ENCODE data around the gene TEX44.

GRCh38 chr2:231554327-231554726, 38.3 kb upstream of the TEX44 start:
- TF ChIP-seq MAX (IDR thresholded peaks at IDR 0.05), result no peak
- no peak for TF ChIP-seq SRF (IDR thresholded peaks at IDR 0.05; ENCODE audit: low read depth)
- TF ChIP-seq YY1 (IDR thresholded peaks at IDR 0.05; ENCODE audit: extremely low read depth, insufficient replicate concordance, low read depth, low read length), result no peak
- no peak for TF ChIP-seq CTCF (IDR thresholded peaks at IDR 0.05 in 2 of 3, conservative IDR thresholded peaks at IDR 0.05 in 1 of 3; ENCODE audit: borderline replicate concordance in 1 of 3, insufficient read depth in 1 of 3, low read depth in 2 of 3, low read length in 2 of 3)
